Ovary (tissue), 3 donors: ENCODE results near the gene GIMAP8.

Source experiments
- CTCF ChIP-seq, 3 donors: fragments of 450-650 bp in 2 of 3; fragments of 200-600 bp in 1 of 3; IDR thresholded peaks; one replicate each; pipeline versions ENCODE4 v1.5.1 to v1.8.0; 2016 to 2022; ENCODE audit warnings: antibody characterized with exemption in 3 of 3, mild to moderate bottlenecking in 1 of 3
- EP300 ChIP-seq: sonication (generic); formaldehyde crosslinking; IDR thresholded peaks from one replicate; pipeline ENCODE4 v1.6.1; 2017; ENCODE audit warnings: antibody characterized with exemption
- donor health status: DM: no; HTN: no; CAD: no.

DNA sequence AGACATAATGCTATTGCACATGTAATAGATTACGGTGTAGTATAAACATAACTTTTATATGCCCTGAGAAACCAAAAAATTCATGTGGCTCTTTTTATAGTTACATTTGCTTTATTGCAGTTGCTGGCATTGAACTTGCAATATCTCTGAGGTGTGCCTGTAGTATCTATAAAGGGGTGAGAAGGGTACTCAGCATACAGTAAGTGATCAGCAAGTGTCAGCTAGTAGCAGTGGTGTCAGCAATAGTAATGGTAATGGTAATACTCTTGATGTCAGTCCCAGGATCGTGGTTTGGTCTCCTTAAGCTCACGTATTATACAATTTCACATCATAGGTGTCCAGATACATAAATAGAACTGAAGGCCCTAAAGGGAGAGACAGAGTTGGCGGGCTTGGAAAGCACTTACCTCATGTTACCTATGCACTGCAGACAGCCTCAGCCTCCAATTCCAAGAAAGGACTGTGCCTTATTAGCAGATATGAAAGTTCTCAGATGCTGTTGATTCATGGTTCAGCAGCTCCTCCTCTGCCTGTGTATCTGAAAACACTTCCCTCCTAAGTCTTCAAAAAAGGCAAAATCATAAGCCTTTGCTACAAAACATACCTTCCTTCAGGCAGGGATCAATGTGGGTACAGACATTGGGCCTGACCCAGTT lies 57.6 kb downstream of the GIMAP8 start:
- TF ChIP-seq EP300: no peak
- TF ChIP-seq CTCF (IDR thresholded peaks at IDR 0.05): no peak
